Breast epithelium (tissue), 4 donors: ENCODE data around the gene TIMM22. TPM values are rescaled to one million over a fixed set of nuclear protein-coding genes. Genes with fewer than 3 reads are reported as not detected.
A peak's percentile ranks its signal among the peaks of the same experiment; 100 is the strongest.

ENCODE experiments used
- DNase-seq, 2 donors: peaks; one replicate each; pipeline ENCODE4 v3.0.0-alpha.2; 2019; ENCODE audit warnings: low spot score in 2 of 2
- H3K27ac ChIP-seq, 2 donors: fragments of 200-600 bp; sonication (generic) in 1 of 2; one replicate each; pipeline ENCODE4 v1.5.1; 2016 to 2019; ENCODE audit warnings: mild to moderate bottlenecking in 1 of 2
- H3K27me3 ChIP-seq, 2 donors: fragments of 200-600 bp; sonication (generic) in 1 of 2; one replicate each; pipeline versions ENCODE4 v1.5.1 to v1.6.0; 2017 to 2019; ENCODE audit warnings: control low read depth in 1 of 2, mild to moderate bottlenecking in 1 of 2
- H3K36me3 ChIP-seq: fragments of 200-600 bp; one replicate; pipeline ENCODE4 v1.5.1; 2019
- H3K4me1 ChIP-seq, 2 donors: fragments of 200-600 bp; sonication (generic); one replicate each; pipeline ENCODE4 v1.5.1; 2016 to 2019; ENCODE audit warnings: control low read depth in 1 of 2
- H3K4me3 ChIP-seq, 3 donors: fragments of 200-600 bp; sonication (generic); 1 replicate in 2 of 3; 2 replicates in 1 of 3; pipeline ENCODE4 v1.5.1; 2016 to 2019; ENCODE audit warnings: mild to moderate bottlenecking in 3 of 3, moderate library complexity in 2 of 3
- H3K9me3 ChIP-seq, 2 donors: fragments of 200-600 bp; sonication (generic) in 1 of 2; one replicate each; pipeline ENCODE4 v1.5.1; 2016 to 2019; ENCODE audit warnings: control low read depth in 1 of 2
- CTCF ChIP-seq, 3 donors: fragments of 450-650 bp; IDR thresholded peaks; one replicate each; pipeline ENCODE4 v1.5.1; 2016 to 2017; ENCODE audit warnings: antibody characterized with exemption in 3 of 3, mild to moderate bottlenecking in 3 of 3, moderate library complexity in 3 of 3
- POLR2A ChIP-seq: fragments of 450-650 bp; IDR thresholded peaks from one replicate; pipeline ENCODE4 v1.6.1; 2016; ENCODE audit warnings: antibody characterized with exemption, mild to moderate bottlenecking, moderate library complexity
- POLR2AphosphoS5 ChIP-seq, 3 donors: sonication (generic); formaldehyde crosslinking; IDR thresholded peaks; one replicate each; pipeline ENCODE4 v1.6.1; 2017; ENCODE audit warnings: antibody characterized with exemption in 3 of 3
- intact Hi-C: fragments of 100-400 bp; cut with DNase I; formaldehyde crosslinking; loops from one replicate; pipeline ENCODE4 v1.15.1; 2023; ENCODE audit warnings: low total_unique reads
- total RNA-seq, 3 donors: library from RNA; depleted of rRNA; stranded (reverse); fragments of >200 nt; gene quantifications; one replicate each; pipeline ENCODE4 v1.1.0, GENCODE V29; 2016

The TIMM22 gene
- total RNA-seq, 3 donors from 2014 or later = 10.1 to 12.0 (median 10.8) TPM

- H3K4me1 ChIP-seq = peaks cover 0 to 7% of the 10 kb centered on the region in 2 donors
- no peaks in the 10 kb centered on the region for H3K27me3 ChIP-seq
- TF ChIP-seq POLR2A = no peak
- no peak for TF ChIP-seq POLR2AphosphoS5 (IDR thresholded peaks at IDR 0.05)
- no peak for TF ChIP-seq CTCF (IDR thresholded peaks at IDR 0.05)
- H3K27ac ChIP-seq = peak overlapping the region; percentile 38 to 85
- H3K9me3 ChIP-seq = no peaks in the 10 kb centered on the region
- DNase-seq = no peak
- no peaks in the 10 kb centered on the region for H3K36me3 ChIP-seq
- intact Hi-C loops = loop anchor here (10.0 kb wide), 1 partner anchor 655 kb away; the partner anchor contains the start of gene PRPF8
- H3K4me3 ChIP-seq = peak overlapping the region in 1 of 3 donors; percentile 42
These were observed 33.2 kb downstream of the TIMM22 start for GRCh38 chr17:1029922-1030644.

GRCh38 chr17:1030684-1031532, 34.0 kb downstream of the TIMM22 start:
- TF ChIP-seq POLR2AphosphoS5 (IDR thresholded peaks at IDR 0.05) (peak in 1 of 3 donors; percentile 22), CTCF (IDR thresholded peaks at IDR 0.05) (no peak)
- Histone ChIP-seq H3K9me3 (no peaks in the 10 kb centered on the region), H3K36me3 (no peaks in the 10 kb centered on the region), H3K27me3 (no peaks in the 10 kb centered on the region), H3K4me1 (peaks cover 0 to 7% of the 10 kb centered on the region in 2 donors), H3K4me3 (peak overlapping the region; percentile 36 to 56 (median 42)), H3K27ac (peak overlapping the region; percentile 38 to 85)
- no peak for DNase-seq
- intact Hi-C loops = no loop called here

- intact Hi-C loops = no loop called here
- H3K27me3 ChIP-seq = no peaks in the 10 kb centered on the region
- no peaks in the 10 kb centered on the region for H3K9me3 ChIP-seq
- no peak for DNase-seq
- no peaks in the 10 kb centered on the region for H3K36me3 ChIP-seq
- peaks cover 0 to 7% of the 10 kb centered on the region in 2 donors for H3K4me1 ChIP-seq
- peak overlapping the region in 1 of 2 donors; percentile 85 for H3K27ac ChIP-seq
- TF ChIP-seq POLR2A (no peak), POLR2AphosphoS5 (IDR thresholded peaks at IDR 0.05) (no peak), CTCF (IDR thresholded peaks at IDR 0.05) (no peak)
- peak overlapping the region; percentile 36 to 56 (median 42) for H3K4me3 ChIP-seq
These were observed 34.8 kb downstream of the TIMM22 start for GRCh38 chr17:1031711-1032110.

- Histone ChIP-seq H3K4me3 (no peak overlapping the region), H3K9me3 (no peaks in the 10 kb centered on the region), H3K36me3 (no peaks in the 10 kb centered on the region), H3K27ac (no peak overlapping the region), H3K27me3 (no peaks in the 10 kb centered on the region), H3K4me1 (peaks cover 0 to 7% of the 10 kb centered on the region in 2 donors)
- intact Hi-C loops = no loop called here
- no peak for DNase-seq
- no peak for TF ChIP-seq POLR2A
These were observed 35.5 kb downstream of the TIMM22 start for GRCh38 chr17:1032391-1032790.

- Histone ChIP-seq H3K4me1 (peaks cover 0 to 7% of the 10 kb centered on the region in 2 donors), H3K27ac (no peak overlapping the region), H3K4me3 (no peak overlapping the region), H3K9me3 (no peaks in the 10 kb centered on the region), H3K36me3 (no peaks in the 10 kb centered on the region), H3K27me3 (no peaks in the 10 kb centered on the region)
- intact Hi-C loops = no loop called here
- no peak for DNase-seq
- TF ChIP-seq POLR2AphosphoS5 (IDR thresholded peaks at IDR 0.05) = no peak
- no peak for TF ChIP-seq CTCF (IDR thresholded peaks at IDR 0.05)
- no peak for TF ChIP-seq POLR2A
These were observed 36.6 kb downstream of the TIMM22 start for GRCh38 chr17:1033503-1033902.
